Sigmoid colon (tissue), 4 donors: ENCODE data around the gene PFDN5.

ENCODE experiments used
- POLR2A ChIP-seq, 2 donors: fragments of 450-650 bp; IDR thresholded peaks; one replicate each; pipeline ENCODE4 v1.6.1; 2016; ENCODE audit warnings: antibody characterized with exemption in 2 of 2, mild to moderate bottlenecking in 2 of 2, moderate library complexity in 2 of 2
- POLR2AphosphoS5 ChIP-seq, 4 donors: sonication (generic); formaldehyde crosslinking; IDR thresholded peaks; one replicate each; pipeline ENCODE4 v1.6.1; 2017; ENCODE audit warnings: antibody characterized with exemption in 4 of 4
- TF ChIP-seq, protein P1 (sequence below), 4 experiments: fragments of 450-650 bp in 3 of 4; fragments of 200-600 bp in 1 of 4; IDR thresholded peaks; one replicate each; pipeline ENCODE4 v1.5.1; 2016 to 2019; ENCODE audit warnings: antibody characterized with exemption in 4 of 4, mild to moderate bottlenecking in 3 of 4, moderate library complexity in 2 of 4

DNA sequence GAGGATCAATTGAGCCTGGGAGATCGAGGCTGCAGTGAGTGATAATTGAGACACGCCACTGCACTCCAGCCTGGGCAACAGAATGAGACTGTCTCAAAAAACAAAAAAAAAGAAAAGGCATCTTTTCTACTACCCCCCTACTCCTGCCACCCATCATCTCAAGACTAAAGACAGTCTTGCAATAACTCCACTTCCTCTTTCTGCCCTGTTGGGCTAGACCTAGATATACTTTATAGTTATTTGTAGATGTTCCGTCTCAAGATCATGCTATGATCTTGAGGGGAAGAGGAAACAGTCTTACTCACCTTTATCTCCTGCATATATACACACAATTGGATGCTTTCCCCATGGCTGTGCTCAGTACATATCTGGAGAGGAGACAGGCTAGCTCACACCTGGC is 39.3 kb upstream of the PFDN5 start:
- TF ChIP-seq, protein P1, sequence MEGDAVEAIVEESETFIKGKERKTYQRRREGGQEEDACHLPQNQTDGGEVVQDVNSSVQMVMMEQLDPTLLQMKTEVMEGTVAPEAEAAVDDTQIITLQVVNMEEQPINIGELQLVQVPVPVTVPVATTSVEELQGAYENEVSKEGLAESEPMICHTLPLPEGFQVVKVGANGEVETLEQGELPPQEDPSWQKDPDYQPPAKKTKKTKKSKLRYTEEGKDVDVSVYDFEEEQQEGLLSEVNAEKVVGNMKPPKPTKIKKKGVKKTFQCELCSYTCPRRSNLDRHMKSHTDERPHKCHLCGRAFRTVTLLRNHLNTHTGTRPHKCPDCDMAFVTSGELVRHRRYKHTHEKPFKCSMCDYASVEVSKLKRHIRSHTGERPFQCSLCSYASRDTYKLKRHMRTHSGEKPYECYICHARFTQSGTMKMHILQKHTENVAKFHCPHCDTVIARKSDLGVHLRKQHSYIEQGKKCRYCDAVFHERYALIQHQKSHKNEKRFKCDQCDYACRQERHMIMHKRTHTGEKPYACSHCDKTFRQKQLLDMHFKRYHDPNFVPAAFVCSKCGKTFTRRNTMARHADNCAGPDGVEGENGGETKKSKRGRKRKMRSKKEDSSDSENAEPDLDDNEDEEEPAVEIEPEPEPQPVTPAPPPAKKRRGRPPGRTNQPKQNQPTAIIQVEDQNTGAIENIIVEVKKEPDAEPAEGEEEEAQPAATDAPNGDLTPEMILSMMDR (IDR thresholded peaks at IDR 0.05) = no peak
- no peak for TF ChIP-seq POLR2A (IDR thresholded peaks at IDR 0.05)
- no peak for TF ChIP-seq POLR2AphosphoS5 (IDR thresholded peaks at IDR 0.05)
